DMS153 treated with DMSO at 0.1 percent for 48 hours (cell line): ENCODE data around the gene RPS25.
"Not testable (repeated sequence)": the region's sequence is repeated elsewhere in the genome, so short reads cannot be mapped to it uniquely, and the experiment has no call there.

Experiments used
- DNase-seq: peaks from one replicate; lab custom pipeline; 2025; ENCODE audit not compliant: unreplicated experiment; lab: John Stamatoyannopoulos, UW

RPS25 gene

DNA sequence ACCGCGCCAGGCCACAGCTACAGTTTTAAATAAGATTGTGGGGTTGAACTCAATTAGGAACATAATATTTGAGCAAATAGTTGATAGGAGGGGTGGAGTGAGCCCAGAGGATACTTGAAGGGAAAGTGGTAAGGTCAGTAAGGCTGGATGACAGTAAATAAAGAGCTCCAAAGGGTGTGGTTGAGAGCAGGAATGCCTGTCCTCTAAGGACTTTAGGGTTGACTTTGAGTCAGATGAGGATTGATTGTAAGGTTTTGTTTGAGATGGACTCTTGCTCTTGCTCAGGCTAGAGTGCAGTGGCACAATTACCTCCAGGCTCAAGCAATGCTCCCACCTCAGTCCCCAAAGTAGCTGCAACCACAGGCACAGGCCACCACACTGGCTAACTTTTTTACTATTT is 44.2 kb downstream of the RPS25 start:
- no peak for DNase-seq

GRCh38 chr11:118971646-118972045 is 46.5 kb downstream of the RPS25 start, which contains the start of gene FOXR1:
FOXR1 (plus strand) TSS chr11:118971761; CDS start chr11:118971932, 171 bp downstream.
- DNase-seq: no peak

GRCh38 chr11:118969508-118969907 is 48.6 kb downstream of the RPS25 start:
- DNase-seq: not testable (repeated sequence)
